Measurements from ENCODE around the gene ARHGAP1.
"Not testable (repeated sequence)": the region's sequence is repeated elsewhere in the genome, so short reads cannot be mapped to it uniquely, and the experiment has no call there.

Gene ARHGAP1

DNA sequence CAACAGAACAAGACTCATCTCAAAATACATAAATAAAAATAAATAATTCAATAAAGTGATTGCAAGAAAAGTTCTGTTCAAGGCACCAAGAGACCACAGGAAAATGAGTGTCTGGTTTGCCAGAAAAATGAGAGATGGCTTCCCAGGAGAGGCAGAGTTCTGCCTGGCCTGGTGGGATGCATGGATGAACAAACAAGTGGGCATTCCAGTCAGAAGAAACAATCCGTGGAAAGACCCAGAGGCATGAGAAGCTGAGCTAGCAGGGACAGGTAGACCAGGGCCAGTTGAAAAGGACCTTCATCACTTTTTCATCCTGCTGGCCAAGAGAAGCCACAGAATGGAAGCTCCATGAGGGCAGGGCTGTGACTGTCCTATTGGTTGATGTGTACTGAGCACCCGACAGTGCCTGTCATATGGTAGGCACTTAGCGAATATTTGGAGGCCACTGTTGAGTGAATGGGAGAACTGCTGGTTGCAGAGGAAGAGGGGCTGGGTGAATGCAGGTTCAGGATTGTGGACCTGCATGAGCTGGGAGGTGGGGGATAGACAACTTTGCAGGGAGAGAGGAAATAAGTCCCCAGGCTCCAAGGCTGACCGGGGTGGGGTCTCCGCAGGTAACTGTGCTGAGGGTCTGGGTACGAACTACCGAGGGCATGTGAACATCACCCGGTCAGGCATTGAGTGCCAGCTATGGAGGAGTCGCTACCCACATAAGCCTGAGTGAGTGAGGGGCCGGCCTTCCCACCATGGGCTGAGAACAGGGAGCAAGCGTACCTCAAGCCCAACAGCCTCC, 22.3 kb upstream of the ARHGAP1 start:
- DNase-seq: no peak

DNA sequence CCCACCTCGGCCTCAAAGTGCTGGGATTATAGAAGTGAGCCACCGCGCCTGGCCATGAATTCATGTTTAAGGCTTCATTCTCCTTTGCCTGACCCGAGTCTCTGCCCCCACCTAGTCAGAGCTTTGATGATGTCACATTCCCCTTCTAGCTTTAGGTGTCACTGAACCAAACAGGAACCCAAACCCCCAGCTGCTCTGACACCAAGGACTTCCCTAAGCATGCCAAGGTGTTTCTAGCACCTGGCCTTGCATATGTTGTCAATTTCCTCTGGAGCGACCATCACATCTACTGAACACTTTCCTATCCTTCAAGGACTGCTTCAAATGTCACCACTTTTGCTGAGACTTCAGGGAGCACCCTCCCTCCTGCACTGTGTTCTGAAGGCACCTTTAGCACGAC, 20.9 kb upstream of the ARHGAP1 start:
- DNase-seq: no peak

- DNase-seq: no peak
Measured at GRCh38 chr11:46719543-46720218, 19.3 kb upstream of the ARHGAP1 start.

DNA sequence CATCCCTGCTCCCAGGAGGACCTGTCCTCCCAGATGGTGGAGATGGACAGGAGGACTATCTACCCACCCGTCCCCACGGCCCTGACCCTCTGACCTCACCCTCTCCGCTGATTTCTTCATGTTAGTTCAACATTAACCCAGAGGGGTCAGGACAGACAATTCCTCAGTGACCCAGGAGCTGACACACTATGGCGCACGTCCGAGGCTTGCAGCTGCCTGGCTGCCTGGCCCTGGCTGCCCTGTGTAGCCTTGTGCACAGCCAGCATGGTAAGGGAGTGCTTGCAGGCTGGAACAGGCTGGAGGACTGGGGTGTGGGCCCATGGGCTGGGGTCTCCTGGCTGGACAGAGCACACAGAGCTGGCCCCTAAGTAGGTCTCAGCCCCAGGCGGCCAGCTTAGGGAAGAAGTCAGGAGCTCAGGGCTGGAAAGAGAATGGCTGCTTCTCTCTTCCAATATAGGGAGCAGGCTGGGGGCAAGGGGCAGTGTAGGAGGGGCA, 18.7 kb upstream of the ARHGAP1 start, which contains the start of gene F2:
F2 (plus strand) TSS at position 166 of the 495 bp plus-strand sequence; CDS start at position 189, 23 bp downstream.
- DNase-seq: no peak

GRCh38 chr11:46718155-46719019, 18.0 kb upstream of the ARHGAP1 start:
- DNase-seq: no peak

DNA sequence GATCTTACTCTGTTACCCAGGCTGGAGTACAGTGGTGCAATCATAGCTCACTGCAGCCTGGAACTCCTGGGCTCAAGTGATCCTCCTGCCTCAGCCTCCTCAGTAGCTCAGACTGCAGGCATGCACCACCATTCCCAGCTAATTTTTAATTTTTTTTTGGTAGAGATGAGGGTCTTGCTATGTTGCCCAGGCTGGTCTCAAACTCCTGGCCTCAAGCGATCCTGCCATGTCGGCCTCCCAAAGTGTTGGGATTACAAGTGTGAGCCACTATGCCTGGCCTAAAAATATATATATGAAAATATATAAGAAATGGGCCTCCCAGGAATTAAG, 17.4 kb upstream of the ARHGAP1 start:
- DNase-seq: not testable (repeated sequence)

- DNase-seq: no peak
Measured at GRCh38 chr11:46712874-46713576, 12.6 kb upstream of the ARHGAP1 start.

DNA sequence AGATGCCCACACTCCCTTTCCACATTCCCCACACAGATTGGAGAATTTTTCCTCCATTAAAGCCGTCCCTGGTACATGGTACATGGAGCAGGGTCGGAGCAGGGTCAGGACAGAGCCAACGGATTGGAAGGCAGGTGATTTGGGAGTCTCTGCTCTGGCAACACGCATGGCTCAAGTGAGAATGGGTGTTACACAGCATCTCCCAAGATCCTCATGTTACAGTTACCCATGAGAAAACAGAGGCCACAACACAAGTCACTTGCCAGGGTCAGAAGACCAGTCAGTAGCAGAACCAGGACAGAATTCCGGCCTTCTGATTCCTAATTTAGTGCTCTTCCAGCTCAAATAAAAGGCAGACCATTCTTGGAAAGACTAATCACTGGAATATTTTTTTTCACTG, 10.9 kb upstream of the ARHGAP1 start:
- no peak for DNase-seq

DNA sequence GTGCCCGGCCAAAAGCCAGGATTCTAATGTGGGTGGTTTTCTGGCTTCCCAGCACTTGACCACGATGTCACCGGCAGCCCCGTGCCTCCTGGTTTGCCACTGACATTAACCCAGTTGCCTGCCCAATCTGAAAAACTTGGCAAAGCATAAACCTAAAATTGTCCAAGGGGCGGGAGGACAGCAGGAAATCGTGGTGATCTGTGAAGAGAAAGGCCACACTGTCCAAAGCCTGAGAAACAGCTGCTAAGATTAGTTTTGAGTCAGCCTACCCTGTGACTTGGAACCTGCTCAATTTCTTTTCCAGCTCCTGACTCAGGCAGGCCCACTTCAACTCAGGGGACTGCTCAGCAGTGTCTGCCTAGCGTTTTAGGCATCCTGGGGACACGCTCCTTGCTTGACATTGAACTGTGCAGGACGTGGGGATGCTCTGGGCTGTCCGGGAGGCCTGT, 10.4 kb upstream of the ARHGAP1 start:
- DNase-seq: no peak

- DNase-seq: not testable (repeated sequence)
Measured at GRCh38 chr11:46709351-46709750, 8.9 kb upstream of the ARHGAP1 start.

- DNase-seq: no peak
Measured at GRCh38 chr11:46706886-46707285, 6.5 kb upstream of the ARHGAP1 start.

GRCh38 chr11:46705070-46705688, 4.8 kb upstream of the ARHGAP1 start:
- no peak for DNase-seq

- no peak for DNase-seq
Measured at GRCh38 chr11:46701078-46701654, 747 bp upstream of the ARHGAP1 start.

DNA sequence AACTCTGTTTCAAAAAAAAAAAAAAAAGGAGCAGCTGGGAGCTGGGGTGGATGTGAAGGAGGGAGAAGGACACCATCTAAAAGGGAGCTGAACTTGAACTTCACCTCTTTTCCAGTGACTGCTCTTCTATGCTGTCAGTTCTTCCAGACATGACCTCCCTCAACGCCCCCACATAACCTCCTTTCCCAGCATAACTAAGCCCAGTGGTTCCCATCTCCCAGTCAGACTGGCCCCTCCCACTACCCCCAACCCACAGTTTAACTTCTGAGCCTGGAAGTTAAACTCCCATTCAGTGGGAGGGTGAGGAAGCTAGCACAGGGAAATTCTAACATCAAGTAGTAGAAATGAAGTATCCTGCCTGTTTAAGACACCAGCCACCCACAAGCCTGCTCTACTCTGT, 1.8 kb downstream of the ARHGAP1 start:
- no peak for DNase-seq

DNA sequence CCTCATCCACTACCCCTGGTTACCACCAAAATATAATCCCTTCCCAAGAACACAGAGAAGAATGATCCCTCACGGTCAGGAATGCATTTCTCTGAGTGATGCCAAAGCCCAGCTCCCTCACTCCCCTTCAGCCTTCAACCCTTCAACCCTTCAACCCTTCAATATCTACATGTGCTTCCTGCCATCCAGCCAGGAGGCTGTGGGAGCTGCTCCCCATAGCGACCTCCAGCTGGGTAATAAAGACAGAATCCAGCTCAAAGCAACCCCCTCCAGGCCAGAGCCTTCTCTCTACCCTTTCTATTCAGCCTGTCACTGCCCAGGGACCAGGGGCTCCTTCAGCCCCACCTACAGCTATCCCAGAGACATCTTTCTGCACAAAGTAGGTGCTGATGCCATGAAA, 2.7 kb downstream of the ARHGAP1 start:
- no peak for DNase-seq

- no peak for DNase-seq
Measured at GRCh38 chr11:46697303-46697702, 3.1 kb downstream of the ARHGAP1 start.

DNA sequence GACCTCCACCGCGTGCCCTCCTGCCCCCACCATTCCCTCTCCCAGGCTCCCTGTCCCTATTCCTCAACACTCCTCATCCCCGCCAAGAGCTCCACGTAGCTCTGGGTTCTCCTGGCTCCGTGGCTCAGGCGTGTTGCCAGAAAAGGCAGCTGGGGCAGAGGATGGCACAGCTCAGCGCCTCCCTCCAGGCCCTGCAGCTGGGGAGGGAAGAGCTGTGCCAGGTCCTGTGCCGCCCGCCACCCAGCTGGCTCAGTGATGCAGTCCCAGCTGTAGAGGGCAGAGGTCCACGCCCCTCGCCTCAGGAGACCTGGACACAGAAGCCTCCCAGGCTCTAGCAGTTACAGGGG, 4.2 kb downstream of the ARHGAP1 start:
- no peak for DNase-seq

DNA sequence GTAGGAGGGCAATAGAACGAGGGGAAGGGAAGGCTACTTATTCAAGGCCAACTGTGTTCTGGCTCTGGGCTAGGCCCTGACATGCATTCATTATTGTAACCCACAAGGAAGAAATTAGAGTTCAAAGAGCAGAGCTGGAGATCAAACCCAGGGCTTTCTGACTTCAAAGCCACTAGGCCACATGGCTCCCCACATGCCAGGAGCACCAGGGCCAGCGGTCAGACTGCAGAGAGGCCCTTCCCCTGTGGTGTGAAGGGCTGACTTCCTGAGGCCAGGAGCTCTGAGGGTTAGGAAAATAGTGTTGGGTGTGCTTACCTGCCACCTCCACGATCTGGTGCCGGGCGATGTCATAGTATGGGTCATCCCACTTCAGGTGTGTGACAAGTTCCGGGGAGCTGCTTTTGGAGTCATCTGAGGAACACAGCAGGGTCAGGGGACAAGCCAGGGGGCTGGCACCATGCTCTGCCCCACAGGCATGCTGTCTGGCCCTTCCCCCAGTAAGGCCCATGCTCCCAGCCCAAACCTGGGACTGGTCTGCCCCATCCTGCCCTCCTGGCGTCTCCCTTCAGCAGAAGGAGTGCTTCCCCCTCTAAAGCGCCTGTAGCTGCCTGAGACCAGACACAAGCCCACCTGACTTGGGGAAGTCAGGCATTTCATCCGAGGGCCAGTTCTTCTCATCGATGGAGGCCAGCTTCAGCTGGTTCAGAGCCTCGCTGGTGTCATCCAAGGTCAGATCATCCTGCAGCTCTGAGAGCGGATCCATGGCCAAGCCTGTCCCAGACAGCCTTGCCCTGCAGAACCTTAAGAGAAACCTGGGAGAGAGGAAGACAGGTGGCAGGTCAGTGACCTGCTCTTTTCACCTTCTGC, 4.8 kb downstream of the ARHGAP1 start:
- no peak for DNase-seq

DNA sequence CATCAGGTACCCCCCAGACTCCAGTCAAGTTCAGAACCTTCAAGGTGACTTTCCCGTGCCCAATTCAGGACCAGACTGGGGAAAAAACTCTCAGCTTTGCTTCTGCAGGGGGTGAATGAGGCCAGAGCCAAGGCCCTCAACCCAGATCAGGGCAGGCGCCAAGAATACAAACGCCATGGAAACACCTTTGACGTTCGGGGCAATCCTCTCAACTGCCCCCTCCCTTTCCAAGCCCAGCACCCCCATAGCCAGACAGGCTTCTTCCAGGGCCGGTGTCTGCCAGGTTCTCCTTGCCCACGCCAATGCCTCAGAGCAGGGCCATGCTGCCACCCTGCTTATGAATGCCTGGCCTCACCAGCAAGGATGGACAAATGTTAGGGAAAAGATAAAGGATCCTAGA, 5.8 kb downstream of the ARHGAP1 start:
- DNase-seq: no peak

- DNase-seq: no peak
Measured at GRCh38 chr11:46694072-46694471, 6.3 kb downstream of the ARHGAP1 start.

DNA sequence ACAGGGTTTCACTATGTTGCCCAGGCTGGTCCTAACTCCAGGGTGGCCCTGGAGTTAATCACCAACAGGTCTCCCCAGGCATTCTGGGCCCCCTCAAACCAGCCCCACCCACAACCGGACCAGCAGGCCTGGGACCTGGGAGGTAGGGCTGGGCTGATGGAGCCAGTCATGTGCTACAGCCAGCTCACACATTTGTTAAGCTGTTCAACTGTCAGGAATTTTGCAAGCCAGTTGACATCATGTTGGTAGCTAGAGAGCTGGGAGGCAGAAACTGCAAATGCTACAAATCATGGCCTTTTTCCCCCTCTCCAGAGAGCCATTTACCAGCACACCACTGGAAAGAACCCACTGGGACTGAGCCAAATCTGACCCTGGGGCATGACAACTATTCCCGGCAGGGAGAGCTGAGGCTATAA, 6.8 kb downstream of the ARHGAP1 start:
- no peak for DNase-seq

All from stimulated activated CD4-positive, alpha-beta T cell treated with anti-CD3 and anti-CD28 coated beads, Interleukin-1b, Interleukin-23, amount 100 ng/mL, for 48 hours (primary cell).